SJSA1 (cell line): ENCODE data around the gene PRODH. TPM values are rescaled to one million over a fixed set of nuclear protein-coding genes. Genes with fewer than 3 reads are reported as not detected.
"Not testable (repeated sequence)": the region's sequence is repeated elsewhere in the genome, so short reads cannot be mapped to it uniquely, and the experiment has no call there.

Experiments used
- DNase-seq, 2 experiments: peaks; one replicate each; pipeline ENCODE4 v3.0.0-alpha.2; 2015 to 2020; ENCODE audit warnings: low spot score in 2 of 2, low read depth in 1 of 2
- H3K27ac ChIP-seq: fragments of 250-450 bp; sonication (Bioruptor Pico); 2 replicates; pipeline ENCODE4 v1.5.1; 2020; ENCODE audit warnings: mild to moderate bottlenecking, moderate library complexity
- H3K27me3 ChIP-seq: fragments of 250-450 bp; sonication (Bioruptor Pico); replicated peaks from 2 replicates; pipeline ENCODE4 v1.5.1; 2020; ENCODE audit warnings: mild to moderate bottlenecking, moderate library complexity
- H3K36me3 ChIP-seq: fragments of 250-450 bp; sonication (Bioruptor Pico); 2 replicates; pipeline ENCODE4 v1.5.1; 2020; ENCODE audit warnings: mild to moderate bottlenecking
- H3K4me1 ChIP-seq: fragments of 250-450 bp; sonication (Bioruptor Pico); replicated peaks from 2 replicates; pipeline ENCODE4 v1.6.1; 2021; ENCODE audit warnings: mild to moderate bottlenecking
- H3K4me3 ChIP-seq: fragments of 250-450 bp; sonication (Bioruptor Pico); 2 replicates; pipeline ENCODE4 v1.5.1; 2020; ENCODE audit warnings: mild to moderate bottlenecking
- H3K9me3 ChIP-seq: fragments of 250-450 bp; sonication (Bioruptor Pico); replicated peaks from 2 replicates; pipeline ENCODE4 v1.5.1; 2020; ENCODE audit warnings: mild to moderate bottlenecking
- total RNA-seq: library from RNA; depleted of rRNA; stranded (reverse); fragments of >200 nt; shearing (Covaris generic); gene quantifications from 2 replicates; pipeline ENCODE4 v1.2.3, GENCODE V29; 2014

Gene PRODH
- total RNA-seq, 1 experiment from 2014 or later = not detected

DNA sequence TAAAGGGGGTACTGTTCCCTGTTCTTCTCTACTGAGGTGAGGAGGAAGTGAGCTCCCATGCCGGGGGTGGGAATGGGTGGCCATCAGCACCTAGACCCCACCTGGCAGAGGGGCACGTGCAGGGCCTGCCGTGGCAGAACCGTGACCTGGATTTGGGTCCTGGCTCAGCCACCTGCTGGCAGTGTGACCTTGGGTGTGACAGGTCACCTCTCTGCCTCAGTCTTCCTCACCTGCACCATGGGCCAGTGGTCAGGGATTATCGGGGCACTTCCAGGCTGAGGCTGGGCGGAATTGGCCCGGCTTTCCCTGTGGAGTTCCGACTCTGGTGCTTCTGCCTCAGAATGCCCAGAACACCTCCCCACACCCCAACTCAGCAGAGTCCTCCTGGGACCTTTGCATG is 36.5 kb upstream of the PRODH start:
- H3K9me3 ChIP-seq, H3K4me1 ChIP-seq: not testable (repeated sequence)

DNA sequence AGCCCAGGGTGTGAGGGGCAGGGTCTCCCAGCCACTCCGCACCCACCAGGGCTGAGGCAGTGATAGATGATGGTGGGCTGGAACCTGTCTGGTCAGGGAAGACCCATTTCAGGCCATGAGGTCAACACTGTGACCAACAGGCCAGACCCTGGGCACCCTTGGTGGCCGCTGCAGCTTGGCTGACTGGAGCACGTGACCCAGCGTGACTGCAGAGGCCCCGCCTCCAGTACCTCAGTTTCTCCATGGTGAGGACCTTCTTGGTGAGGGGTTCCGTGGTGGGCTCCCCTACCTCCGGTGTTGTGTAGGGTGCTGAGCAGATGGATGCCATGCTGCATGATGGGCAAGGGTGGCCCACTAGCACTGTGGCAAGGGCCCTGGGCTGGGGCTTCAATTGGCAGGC is 35.9 kb upstream of the PRODH start:
- not testable (repeated sequence) for H3K36me3 ChIP-seq, H3K27ac ChIP-seq, H3K4me3 ChIP-seq, DNase-seq, H3K9me3 ChIP-seq, H3K4me1 ChIP-seq, H3K27me3 ChIP-seq

More for the DNA sequence above, 36.5 kb upstream of the PRODH start:
- not testable (repeated sequence) for H3K4me3 ChIP-seq, H3K27ac ChIP-seq, H3K27me3 ChIP-seq, DNase-seq, H3K36me3 ChIP-seq

DNA sequence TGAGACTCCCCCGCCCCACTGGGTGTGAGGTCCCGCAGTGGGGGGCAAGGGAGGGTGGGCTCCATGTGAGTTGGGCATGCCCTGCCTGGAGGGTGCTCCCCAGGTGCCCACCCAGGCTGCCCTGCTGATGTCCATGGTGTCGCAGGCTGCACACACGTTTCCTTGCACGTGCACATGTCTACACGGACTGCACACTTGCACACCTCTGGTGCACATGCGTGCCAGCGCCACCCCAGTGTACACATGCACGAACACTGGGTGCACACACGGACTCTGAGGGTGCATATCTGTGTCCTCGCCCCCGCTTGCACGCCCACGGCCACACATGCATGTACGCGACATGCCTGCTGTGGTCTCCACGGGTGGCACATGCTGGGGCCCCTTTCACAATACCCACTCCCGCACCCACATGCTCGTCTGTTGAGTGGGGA is 35.2 kb upstream of the PRODH start:
- H3K4me1 ChIP-seq = peaks cover 4% of the 10 kb centered on the region; the same call in 1 of the 2 replicates
- no peak overlapping the region for H3K27ac ChIP-seq
- H3K9me3 ChIP-seq = no peaks in the 10 kb centered on the region
- peaks cover 3% of the 10 kb centered on the region; the same call in 1 of the 2 replicates for H3K27me3 ChIP-seq
- no peak overlapping the region for H3K4me3 ChIP-seq
- no peak for DNase-seq
- H3K36me3 ChIP-seq = no peaks in the 10 kb centered on the region

DNA sequence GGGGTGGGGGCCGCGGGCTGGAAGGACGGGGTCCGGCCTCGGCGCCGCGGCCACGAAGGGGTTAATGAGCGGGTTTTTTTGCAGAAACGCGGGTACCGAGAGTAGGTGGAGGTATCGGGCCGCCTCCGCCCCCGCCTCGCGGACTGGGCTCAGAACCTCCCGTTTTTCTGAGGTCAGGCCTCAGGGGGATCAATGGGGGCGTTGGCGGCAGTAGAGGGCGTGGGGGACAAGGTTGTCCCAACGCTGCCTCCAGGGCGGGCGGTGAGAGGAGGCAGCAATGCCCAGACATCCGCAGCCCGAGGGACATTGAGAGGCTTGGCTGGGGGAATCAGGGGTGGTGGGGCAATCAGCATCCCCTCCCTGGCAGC is 34.8 kb upstream of the PRODH start:
- Histone ChIP-seq H3K9me3 (no peaks in the 10 kb centered on the region), H3K36me3 (no peaks in the 10 kb centered on the region), H3K27me3 (peaks cover 3% of the 10 kb centered on the region; the same call in 1 of the 2 replicates), H3K27ac (no peak overlapping the region), H3K4me1 (peaks cover 4% of the 10 kb centered on the region; the same call in 1 of the 2 replicates), H3K4me3 (peak overlapping the region; percentile 43)
- DNase-seq = no peak

DNA sequence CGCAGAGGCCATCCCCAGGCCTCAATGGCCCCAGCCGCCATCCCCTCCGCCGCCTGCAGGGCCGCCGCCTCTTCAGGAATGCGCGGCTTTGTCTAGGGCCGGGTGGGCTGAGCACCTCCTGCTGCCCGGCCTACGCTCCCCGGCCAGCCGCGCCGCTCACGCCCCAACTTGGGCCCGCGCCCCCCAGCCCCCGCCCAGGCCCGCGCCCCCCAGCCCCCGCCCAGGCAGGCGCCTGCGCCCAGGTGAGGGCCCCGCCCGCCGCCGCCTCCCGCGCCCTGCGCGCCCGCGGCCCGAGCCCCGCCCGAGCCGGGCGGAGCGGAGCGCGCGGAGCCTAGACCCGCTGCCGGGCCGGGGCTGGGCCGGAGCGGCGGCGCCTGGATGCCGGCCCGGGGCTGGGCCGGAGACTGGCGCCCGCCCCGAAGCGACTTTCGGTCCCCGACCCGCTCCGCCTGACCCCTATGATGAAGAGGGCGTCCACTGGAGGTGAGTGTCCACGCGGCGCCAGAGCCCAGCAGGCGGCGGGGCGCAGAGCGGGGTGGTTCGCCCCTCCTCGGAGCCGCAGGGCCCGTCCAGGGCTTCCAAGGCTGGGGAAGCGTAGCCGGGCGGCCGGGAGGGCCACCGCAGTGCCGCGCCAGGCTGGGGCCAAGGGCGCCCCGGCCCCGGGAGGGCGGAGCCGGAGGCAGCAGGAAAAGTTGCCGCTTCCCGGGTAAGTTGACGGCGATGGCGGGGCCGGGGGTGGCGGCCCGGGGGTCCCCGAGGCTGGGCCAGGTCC is 34.3 kb upstream of the PRODH start:
- Histone ChIP-seq H3K27me3 (peaks cover 3% of the 10 kb centered on the region; the same call in 1 of the 2 replicates), H3K4me1 (peaks cover 4% of the 10 kb centered on the region; the same call in 1 of the 2 replicates), H3K4me3 (peak overlapping the region; percentile 43), H3K36me3 (no peaks in the 10 kb centered on the region), H3K9me3 (no peaks in the 10 kb centered on the region), H3K27ac (no peak overlapping the region)
- DNase-seq = peak in 1 of 2 experiments; percentile 23

DNA sequence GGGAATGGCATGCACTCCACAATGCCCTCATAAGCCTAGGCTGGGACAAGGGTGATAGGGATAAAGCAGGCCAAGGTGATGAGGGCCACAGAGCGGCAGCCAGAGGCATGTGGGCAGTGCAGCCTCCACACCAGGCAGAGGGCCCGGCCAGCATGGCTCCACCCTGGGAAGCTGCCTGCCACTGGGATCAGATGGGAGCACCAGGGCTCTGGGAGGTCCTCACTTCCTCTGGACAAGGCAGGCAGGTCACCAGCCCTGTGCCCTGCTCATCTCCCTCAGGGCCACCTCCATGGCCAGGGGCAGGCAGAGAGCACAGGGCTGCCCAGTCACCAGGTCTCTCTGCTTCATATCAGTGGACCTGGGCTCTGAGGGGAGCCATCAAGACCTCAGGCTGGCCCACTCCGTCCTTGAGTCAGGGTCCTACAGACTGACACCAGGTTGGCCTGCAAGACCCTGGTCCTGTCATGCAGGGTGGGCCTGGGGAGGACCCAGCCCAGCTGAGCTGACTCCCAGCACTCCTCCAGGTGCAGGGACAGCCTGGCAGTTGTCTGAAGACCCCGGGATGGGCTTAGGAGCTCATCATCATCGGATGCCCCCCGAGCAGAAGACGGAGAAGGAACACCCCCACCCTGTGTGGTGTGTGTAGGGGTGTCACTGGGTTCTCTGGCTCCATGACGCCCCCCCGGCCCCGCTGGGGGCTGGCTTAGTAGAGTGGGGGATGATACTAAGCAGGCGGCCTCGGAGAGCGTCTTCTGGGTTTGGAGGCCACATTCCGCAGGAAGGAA is 33.3 kb upstream of the PRODH start:
- not testable (repeated sequence) for H3K4me3 ChIP-seq, H3K36me3 ChIP-seq, H3K27me3 ChIP-seq, H3K27ac ChIP-seq, DNase-seq, H3K9me3 ChIP-seq, H3K4me1 ChIP-seq

DNA sequence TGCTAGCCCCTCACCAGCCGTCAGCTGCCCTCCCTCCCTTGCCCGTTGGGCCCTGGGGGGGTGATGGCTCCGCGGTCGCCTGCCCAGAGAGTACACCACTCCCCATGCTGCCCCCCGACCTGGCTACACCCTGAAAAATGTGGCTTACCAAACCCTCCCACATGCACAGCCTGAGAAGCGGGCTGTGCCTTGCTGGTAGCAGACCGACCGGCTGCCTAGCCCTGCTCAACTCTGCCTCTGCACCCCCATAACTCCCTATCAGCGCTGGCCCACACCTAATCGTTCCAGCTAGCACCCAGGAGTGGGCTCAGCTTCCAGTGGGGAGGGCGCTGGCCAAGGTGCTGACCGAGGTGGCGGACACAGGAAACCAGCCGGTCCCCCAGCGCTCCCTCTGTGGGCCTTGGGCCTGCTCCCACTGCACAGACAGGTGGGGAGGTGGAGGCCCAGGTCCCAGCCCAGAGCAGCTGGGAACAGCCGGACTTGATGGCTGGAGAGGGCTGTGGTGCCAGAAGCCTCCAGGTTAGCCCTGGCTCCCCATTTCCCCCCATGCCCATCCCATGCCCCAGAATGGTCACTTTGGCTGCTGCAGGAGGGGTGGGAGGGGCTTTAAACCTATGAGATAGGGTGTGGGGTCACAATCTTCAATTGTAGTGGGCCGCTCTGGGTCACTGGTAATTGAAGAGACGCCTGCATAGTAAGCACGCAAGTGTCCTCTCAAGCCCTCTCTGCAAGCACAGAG is 32.1 kb upstream of the PRODH start:
- no peaks in the 10 kb centered on the region for H3K9me3 ChIP-seq
- no peak for DNase-seq
- peaks cover 4% of the 10 kb centered on the region; the same call in 1 of the 2 replicates for H3K4me1 ChIP-seq
- H3K4me3 ChIP-seq = no peak overlapping the region
- H3K36me3 ChIP-seq = no peaks in the 10 kb centered on the region
- H3K27ac ChIP-seq = no peak overlapping the region
- peaks cover 3% of the 10 kb centered on the region; the same call in 1 of the 2 replicates for H3K27me3 ChIP-seq

DNA sequence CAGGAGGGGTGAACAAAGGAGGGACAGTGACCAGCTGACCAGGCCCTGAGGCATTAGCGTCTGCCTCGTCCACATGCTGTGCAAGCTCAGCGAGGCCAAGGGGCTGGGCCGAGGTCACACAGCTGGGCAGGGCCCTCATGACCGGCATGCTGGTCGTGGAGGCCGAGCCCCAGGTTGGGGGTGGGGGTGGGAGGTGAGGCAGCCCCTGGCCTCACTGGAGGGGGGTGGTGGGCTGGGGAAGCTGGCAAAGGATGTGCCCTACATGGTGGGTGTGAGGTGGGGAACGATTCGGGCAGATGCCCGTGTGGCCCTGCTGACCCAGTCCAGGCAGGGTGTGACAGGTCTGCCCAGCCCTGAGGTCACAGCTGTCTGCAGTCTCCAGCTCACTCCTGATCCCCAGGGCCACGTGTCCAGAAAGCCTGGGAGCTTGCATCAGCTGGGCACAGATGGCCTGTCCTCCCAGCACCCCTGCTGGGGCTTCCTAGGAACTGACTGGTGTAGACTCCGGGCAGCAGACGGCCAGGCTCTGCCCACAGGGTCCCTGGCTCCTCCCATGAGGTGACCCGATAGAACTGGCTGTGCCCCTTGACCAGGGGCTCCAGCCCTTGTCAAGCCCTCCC is 31.4 kb upstream of the PRODH start:
- H3K4me3 ChIP-seq, H3K27ac ChIP-seq, DNase-seq, H3K4me1 ChIP-seq, H3K9me3 ChIP-seq, H3K27me3 ChIP-seq, H3K36me3 ChIP-seq: not testable (repeated sequence)

DNA sequence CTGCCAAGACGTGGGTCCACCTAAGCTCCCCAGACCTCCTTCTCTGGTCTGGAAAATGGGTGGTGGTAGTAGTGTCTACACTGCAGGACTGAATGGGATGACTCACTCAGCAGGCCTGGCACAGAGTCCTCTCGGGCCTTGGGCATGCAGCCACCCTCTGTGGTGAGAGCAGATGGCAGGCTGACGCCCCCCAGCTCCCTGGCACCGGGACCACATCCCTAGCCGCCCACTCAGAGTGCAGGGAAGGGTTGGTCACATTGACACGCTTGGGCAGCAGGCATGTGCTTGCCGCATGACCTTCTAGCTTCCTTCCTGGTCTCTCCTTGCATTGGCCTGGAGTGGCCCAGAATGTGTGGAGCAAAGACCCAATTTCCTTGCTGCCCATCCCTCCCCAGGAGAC is 30.7 kb upstream of the PRODH start:
- Histone ChIP-seq H3K27ac (no peak overlapping the region), H3K27me3 (peaks cover 3% of the 10 kb centered on the region; the same call in 1 of the 2 replicates), H3K4me1 (peaks cover 4% of the 10 kb centered on the region; the same call in 1 of the 2 replicates), H3K4me3 (no peak overlapping the region), H3K9me3 (no peaks in the 10 kb centered on the region), H3K36me3 (no peaks in the 10 kb centered on the region)
- DNase-seq = no peak

DNA sequence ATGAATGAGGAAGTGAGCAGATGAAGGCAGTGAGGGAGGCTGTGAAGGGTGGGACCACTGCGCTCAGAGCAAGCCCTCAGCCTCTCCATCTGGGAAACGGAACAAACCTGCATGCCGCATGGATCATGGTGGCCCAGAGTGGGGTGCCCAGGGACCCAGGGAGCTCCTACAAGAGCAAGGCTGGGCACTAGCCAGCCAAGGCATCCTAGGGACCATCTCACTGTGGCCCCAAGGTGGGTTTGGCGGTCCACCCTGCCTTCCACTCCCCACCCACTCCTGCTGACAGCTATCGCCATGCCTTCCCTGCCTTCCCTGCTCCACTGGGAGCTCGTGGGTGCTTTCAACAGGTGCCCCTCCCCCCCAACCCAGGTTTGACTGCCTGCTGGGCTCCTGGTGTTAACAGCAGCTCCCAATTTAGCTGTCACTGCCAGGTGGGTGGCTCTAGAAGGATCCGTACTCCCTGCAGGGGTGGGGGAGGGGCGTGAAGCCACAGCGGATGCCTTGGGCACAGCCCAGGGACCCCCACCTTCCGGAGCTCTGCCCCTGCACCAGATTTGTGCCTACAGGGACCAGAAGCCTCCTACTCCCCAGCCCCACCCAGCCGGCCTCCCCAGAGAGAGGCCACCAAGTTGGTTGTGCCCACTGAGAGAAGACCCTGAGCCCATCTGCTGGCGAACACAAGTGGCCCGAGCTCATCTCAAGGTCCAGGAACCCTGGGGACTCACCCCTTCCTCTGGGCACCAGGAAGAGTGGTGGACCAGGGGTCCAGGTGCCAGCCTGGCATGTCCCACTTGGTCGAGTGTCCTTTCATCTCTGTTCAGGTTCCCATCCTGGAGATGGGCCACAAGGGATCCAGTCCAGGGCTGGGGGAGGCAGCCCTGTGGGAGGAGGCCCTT is 29.7 kb upstream of the PRODH start:
- no peaks in the 10 kb centered on the region for H3K9me3 ChIP-seq
- H3K36me3 ChIP-seq = no peaks in the 10 kb centered on the region
- H3K4me3 ChIP-seq = no peak overlapping the region
- H3K27me3 ChIP-seq = peaks cover 3% of the 10 kb centered on the region; the same call in 1 of the 2 replicates
- H3K27ac ChIP-seq = no peak overlapping the region
- H3K4me1 ChIP-seq = peaks cover 4% of the 10 kb centered on the region; the same call in 1 of the 2 replicates
- no peak for DNase-seq

DNA sequence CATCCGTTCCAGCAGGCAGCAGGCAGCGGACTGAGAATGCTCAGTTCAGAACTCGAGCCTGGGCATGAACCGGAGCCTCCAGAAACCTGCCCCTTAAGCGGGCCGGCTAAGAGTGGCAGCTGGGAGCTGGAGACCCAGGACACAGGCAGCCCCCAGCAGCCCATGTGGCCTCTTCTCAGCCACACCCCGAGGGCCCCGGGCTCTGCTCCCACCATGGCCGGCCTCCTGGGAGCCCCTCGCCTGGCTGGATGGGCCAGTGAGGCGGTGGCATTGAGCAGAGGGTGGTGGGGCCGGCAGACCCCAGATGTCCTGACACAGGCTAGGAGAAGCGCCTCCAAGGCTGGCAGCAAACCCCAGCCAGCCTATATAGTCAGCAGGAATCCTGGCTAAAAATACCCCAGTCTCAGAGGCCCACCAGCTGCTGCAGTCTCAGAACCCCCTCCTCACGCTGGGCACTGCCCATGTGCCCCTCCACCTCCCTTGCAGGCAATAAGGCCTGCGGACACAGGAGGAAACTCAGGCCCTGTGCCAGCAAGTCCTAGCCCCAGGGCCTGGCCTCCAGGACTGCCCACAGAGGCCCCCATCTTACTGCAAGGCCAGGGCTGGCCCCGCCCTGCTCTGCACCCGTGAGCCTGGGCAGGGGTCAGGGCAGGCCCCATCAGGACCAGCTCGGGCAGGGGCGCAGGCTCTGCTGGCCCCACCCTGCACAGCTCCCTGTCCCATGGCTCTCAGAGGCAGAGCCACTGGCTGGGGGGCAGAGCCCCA is 28.6 kb upstream of the PRODH start:
- not testable (repeated sequence) for H3K36me3 ChIP-seq, H3K4me3 ChIP-seq, H3K9me3 ChIP-seq, H3K4me1 ChIP-seq, H3K27ac ChIP-seq, H3K27me3 ChIP-seq
- peak in 1 of 2 experiments; percentile 32 for DNase-seq

DNA sequence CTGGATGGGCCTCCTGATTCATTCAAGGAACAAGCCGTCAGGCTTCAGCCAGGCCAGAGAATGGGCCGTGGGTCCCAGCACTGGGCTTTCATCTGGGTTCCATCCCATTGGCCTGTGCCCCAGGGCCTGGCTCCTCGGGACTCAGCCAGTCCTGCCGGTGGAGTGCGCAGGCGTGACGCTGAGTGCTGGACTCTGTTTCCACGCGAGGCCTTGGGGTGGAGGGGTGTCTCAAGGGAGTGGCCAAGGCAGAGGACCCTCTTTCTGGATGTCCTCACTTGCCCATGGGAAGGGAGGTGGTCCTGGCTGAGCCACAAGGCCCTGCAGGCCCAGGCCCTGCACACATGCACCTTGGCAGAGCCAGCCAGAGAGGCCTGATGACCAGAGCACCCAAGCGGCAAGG is 28.0 kb upstream of the PRODH start:
- H3K4me3 ChIP-seq, H3K27me3 ChIP-seq, H3K36me3 ChIP-seq, H3K9me3 ChIP-seq, H3K27ac ChIP-seq, H3K4me1 ChIP-seq, DNase-seq: not testable (repeated sequence)
